RWPE1 (cell line): Measurements from ENCODE around the gene TSHR.

Experiments
- CTCF ChIA-PET: fragments of 350-600 bp; sonication (Branson Sonifier 250); formaldehyde crosslinking; extraction: SDS; loops from one replicate; lab custom pipeline; 2021; lab: Yijun Ruan, JAX
- POLR2A ChIA-PET: fragments of 400-600 bp; formaldehyde crosslinking; extraction: SDS; loops from one replicate; lab custom pipeline; 2020; ENCODE audit warnings: antibody characterized with exemption; ENCODE audit not compliant: low non-redundant PET; lab: Yijun Ruan, JAX
- DNase-seq: peaks from one replicate; pipeline ENCODE4 v3.0.0; 2012; ENCODE audit warnings: low spot score
- H3K27ac ChIP-seq: fragments of 450-650 bp; 2 replicates; pipeline ENCODE4 v1.5.1; 2017
- CTCF ChIP-seq: fragments of 450-650 bp; conservative IDR thresholded peaks from 2 replicates; pipeline ENCODE4 v1.5.1; 2017; ENCODE audit warnings: low read depth, mild to moderate bottlenecking

Gene TSHR

GRCh38 chr14:81193924-81194633 is 238.7 kb downstream of the TSHR start:
- CTCF ChIA-PET: no interaction called here
- POLR2A ChIA-PET: no interaction called here
- no peak for TF ChIP-seq CTCF
- no peak overlapping the region for H3K27ac ChIP-seq
- DNase-seq: no peak
